Hematopoietic multipotent progenitor cell treated with erythropoietin and hydrocortisone succinate and interleukin-3 and kit ligand, for 17 days (in vitro differentiated cells): ENCODE results near the gene EIF1AX.
"Not testable (repeated sequence)": the region's sequence is repeated elsewhere in the genome, so short reads cannot be mapped to it uniquely, and the experiment has no call there.

Experiments
- DNase-seq: peaks from one replicate; pipeline ENCODE4 v3.0.0-alpha.2; 2015; ENCODE audit warnings: low spot score

EIF1AX gene

DNA sequence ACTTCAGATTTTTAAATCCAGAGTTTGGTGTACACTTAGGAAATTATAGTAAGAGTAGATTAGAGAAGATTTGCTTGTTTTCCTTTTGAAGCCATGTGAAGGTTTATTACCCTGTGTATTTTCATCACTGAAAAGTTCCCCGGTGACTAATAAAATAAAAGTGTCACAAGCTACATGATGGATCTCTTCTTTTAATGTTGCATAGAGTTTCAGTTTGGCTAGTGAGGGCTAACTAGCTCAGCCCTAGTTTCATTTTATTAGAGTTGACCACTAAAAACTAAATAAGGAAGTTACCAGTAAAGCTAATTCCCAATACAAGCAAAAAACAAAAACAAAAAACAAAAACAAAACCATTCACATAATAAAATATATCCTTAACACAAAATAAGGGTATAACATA is 14.8 kb downstream of the EIF1AX start:
- DNase-seq: not testable (repeated sequence)

DNA sequence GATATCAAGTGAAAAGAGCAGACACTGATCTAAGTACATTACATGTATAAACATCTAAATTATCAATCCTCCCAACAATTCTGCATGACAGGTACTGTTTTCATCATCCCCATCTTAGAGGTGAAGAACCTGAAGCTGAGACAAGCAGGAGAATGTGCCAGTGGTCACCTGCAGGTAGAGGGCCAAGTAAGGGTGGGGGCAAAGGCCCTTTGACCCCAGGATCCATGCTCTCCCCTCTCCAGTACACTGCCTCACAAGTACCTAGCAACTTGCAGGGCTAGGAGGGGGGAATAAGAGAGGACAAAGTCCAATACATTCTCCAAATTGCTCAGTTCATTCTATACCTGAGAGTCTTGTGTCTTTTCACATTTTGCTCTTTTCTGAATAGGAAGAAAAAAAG is 16.7 kb downstream of the EIF1AX start:
- DNase-seq: no peak

DNA sequence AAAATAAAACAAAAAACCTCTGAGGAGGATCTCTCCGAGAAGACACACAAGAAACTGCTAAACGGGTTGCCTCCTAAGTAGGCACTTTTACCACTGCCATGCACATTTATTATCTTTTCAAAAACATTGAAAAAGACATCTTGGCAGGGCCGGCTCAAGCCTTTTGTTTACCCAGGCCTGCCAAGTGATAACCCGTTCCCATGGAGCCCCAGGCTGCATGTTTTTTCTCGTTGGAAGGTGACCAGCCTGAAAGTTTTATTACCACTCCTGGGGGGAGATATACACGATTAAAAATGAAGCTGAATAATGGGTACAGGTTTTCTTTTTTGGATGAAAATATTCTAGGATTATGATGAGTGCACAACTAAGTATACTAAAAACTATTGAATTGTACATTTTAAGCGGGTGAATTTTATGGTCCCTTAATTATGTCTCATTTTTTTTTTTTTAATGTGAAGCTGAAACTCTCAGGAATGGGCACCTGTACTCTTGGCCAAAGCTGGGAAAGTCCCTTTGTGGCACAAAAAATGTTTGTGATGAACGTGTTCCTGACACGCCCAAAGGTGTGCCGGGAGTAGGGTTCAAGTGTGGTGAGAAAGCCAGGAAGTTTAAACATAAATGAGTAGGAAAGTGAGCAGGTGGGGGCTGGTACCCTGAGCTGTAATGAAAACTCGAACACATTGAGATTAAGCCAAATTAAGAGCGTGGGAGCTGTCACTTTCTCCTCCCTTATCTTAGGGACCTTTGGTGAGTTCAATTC is 23.4 kb downstream of the EIF1AX start:
- no peak for DNase-seq

DNA sequence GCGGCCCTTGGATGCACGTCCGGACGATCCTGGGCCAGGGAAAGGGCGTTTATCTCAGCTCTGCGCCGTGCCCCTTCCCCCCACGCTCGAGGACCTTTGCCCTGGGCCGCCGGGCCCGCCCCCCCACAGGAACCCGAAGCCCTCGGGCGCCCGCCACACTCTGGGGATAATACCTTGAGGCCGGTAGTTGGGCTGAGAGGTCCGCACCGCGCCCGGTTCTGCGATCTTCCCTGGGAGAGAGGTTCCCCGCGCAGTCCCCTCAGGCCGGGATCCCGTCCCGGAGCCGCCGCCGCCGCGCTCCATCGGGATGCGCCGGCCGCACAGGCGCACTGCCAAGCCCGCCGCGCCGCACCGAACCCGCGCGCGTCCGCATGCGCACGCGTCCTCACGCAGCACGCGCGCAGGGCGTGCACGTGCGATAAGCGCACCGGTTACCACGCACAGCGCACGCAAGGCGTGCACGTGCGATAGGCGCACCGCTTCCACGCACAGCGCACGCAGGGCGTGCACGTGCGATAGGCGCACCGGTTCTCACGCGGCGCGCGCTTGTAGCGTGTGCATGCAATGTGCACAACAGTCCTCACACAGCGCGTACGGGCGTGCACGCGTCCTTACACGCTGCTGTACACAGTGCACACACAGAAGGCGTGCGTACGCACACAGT is 24.9 kb downstream of the EIF1AX start, which contains the start of gene MAP7D2:
Gene MAP7D2 (minus strand): TSS at position 331 of the 664 bp plus-strand sequence. CDS start 28 bp downstream, at position 303.
- DNase-seq: no peak

DNA sequence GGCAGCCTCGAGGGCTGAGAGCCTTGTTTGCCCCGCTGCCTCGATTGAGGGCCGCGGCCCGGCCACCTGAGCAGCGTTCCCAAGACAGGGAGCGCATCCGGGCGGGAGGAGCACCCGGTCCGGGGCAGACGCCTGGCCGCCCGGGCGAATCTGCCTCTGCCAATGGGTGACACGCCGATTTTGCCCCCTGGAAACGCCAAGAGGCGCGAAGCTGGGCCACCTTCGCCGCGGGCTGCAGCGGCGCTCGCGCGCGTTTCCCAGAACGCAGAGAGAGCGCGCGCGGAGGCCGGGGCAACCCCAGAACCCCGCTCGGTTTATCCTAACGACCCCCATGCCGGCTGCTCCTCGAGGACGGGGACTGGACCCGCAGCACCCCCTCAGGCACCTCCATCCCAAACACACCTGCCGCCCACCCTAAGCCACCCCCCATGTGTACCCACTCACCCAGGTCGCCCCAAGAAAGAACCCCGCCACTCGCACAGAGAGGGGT is 25.5 kb downstream of the EIF1AX start:
- no peak for DNase-seq

DNA sequence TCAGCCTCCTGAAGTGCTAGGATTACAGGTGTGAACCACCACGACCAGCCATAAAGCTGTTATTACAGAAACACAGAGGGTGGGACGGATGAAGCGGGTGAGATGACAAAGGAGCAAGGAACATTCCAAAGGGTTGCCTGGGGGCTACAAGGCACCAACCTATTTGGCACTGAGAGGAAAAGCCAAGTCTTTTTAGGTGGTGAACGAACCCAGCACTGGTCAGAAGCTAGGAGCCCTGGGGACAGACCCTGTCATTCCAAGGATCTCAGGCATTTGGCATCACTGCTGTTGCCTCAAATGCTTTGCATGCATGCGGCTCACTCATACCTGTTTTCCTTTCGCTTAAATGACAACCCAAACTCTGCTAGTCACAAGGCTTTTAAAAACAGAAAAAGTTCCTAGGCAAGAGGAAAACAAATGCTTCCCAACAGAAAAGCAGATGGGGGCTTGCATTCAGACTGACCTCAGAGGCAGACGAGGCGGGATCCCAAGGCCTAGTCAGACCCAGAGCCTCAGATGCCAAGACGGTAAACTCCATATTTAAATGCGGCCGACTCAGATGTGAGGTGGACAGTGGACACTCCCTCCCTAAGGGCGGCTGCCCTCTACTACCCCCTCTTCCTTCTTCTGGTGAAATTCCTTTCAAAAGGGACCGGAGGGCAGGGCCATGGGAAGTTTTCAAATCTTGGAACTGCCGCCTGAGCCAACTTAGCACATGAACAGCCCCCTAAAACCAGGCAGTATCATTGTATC is 29.4 kb downstream of the EIF1AX start:
- no peak for DNase-seq

DNA sequence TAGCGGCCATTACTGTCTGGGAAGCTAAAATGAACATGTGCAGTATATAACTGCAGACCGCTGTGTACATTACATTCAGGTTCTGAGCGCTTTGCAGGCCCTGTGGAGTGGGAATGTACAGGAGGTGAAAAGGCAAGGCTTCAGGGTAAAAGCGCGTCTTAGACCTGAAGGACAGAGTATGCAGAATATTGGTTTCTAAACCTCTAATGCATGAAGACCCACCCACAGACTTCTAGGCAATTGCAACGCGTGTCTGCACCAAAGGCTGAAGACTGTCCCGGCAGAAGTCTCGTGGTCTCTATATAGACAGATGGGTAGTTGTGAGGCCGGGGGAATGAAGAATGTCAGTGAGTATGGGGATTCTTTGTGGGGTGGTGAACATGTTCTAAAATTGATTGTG is 30.4 kb downstream of the EIF1AX start:
- DNase-seq: no peak

DNA sequence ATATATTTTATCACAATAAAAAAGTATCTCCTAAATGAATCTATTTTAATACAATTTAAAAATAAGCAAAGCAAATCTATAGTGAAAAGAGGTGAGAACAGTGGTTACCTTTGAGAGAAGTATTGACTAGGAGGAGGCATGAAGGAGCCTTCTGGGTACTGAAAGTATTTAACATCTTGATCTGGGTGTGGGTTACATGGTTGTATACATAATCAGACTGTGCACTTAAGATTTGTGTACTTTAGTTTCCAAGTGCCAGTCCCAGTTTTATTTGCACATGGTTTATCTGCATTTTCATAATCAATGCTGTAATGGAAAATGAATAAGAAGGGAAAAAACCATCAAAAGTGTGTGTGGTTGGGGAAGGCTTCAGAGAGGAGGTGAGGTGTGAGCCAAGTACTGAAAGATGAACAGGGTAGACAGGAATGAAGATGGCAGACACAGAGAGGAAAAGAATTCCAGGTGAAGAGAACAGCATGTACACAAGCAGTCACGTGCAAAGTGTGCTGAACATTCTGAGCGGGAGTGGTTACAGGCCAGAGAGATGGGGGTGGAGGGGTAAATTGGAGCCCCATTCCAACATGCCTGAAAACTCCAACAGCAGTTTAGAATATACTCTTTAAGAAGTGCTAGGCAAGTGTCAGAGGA is 39.6 kb downstream of the EIF1AX start:
- DNase-seq: no peak

DNA sequence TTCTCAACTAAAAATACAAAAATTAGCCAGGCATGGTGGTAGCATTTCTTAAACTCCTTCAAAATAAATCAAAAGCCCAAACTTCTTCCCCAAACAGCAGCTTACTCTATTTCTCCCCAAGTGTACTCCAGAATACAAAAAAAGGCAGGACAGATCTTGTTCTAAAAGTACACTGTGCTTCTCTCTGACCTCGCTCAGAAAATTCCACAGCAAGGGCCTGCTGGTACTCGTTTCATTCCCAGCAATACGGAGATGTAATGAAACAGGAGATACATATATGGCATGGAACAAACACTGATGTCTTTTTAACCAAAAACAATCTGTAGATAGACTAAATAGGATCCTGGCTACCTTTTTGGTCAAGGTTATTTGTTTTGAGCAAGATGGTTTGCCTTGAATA is 50.1 kb downstream of the EIF1AX start:
- DNase-seq: no peak

DNA sequence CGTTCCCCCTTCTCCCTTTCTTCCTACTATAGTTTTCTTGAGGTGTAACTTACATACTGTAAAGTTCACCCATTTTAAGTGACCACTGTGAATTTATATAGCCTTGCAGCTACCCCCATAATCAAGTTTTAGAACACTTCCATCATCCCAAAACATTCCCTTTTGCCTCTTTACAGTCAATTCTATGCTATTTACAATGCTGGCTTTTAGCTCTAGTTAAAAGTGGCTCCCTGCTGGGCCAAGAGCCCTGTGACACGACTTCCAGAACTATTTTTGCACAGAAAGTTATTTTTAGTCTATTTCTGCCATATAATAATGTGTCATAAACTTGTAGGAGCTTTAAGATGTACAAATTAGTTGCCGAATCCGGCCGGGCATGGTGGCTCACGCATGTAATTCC is 51.8 kb downstream of the EIF1AX start:
- no peak for DNase-seq

DNA sequence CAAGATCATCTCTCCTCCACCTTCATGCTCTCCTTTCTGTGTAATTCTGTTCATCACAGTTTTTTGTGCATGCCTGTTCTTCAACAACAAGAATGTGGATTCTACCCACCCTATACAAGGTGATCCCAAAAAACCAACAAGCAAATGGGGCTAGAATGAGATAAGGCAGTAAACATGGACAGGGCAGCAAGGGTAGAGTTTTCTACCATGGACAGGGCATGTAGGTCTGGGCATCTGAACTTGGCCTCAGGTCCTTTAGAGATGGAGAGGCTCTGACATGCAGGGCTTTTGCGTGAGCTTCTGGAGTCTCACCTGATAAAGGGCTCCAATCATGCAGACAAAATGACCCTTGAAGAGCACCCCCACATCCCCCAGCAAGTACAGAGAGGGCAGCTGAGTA is 61.4 kb downstream of the EIF1AX start:
- no peak for DNase-seq
